ENCODE data around the gene MTMR6. TPM values are rescaled to one million over a fixed set of nuclear protein-coding genes. Genes with fewer than 3 reads are reported as not detected.

Gene MTMR6
- polyA plus RNA-seq, 1 donor from 2014 or later: 45.4 TPM

DNA sequence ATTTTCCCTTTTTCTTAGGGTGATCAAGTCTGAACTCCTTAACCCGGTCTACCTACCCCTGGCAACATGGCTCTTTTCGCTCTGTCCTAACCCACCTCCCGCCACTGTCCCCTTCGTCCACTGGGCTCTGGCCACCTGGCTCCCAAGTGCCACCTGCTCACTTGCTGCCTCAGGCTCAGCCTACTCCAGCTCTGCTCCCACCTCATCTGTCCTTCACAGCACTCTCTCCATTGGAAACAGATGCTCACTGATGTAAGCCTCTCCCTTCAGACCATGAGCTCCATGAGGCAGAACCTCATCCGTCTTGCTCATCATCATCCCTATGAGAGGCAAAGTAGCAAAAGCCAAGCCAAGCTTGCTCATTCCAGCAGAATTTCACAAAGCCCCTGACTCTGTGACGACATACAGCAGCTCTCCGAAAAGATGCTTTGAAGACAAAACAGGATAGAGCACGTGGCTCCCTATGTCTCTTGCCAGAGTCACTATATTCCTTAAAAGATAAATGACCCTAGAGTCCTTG lies 79.9 kb downstream of the MTMR6 start:
- Histone ChIP-seq H4K20me1 (ENCODE audit: insufficient read depth) (no peaks in the 10 kb centered on the region), H3F3A (ENCODE audit: insufficient read depth, low read length, poor library complexity, severe bottlenecking) (no peaks in the 10 kb centered on the region), H3K27me3 (ENCODE audit: insufficient read depth, low read depth, low read length) (no peaks in the 10 kb centered on the region), H2AFZ (ENCODE audit: low read depth, low read length) (no peak overlapping the region), H3K4me3 (ENCODE audit: low read length) (no peak overlapping the region), H3K9me2 (ENCODE audit: insufficient read depth, low read length) (no peaks in the 10 kb centered on the region), H3K27ac (ENCODE audit: low read length) (no peak overlapping the region), H3K9me3 (ENCODE audit: low read length) (no peaks in the 10 kb centered on the region), H3K36me3 (ENCODE audit: insufficient read depth, low read length) (no peaks in the 10 kb centered on the region), H3K4me2 (ENCODE audit: low read length) (no peak overlapping the region), H3K79me2 (replicated peaks; ENCODE audit: insufficient read depth, low read length) (no peaks in the 10 kb centered on the region), H3K9ac (ENCODE audit: low read length) (no peak overlapping the region)
- TF ChIP-seq RAD21 (conservative IDR thresholded peaks at IDR 0.05): no peak
- TF ChIP-seq EZH2 (IDR thresholded peaks at IDR 0.05; ENCODE audit: borderline replicate concordance, insufficient read depth, low read length, poor library complexity, severe bottlenecking): no peak
- no peak for TF ChIP-seq TAF1 (IDR thresholded peaks at IDR 0.05; ENCODE audit: low read depth)
- no peak for TF ChIP-seq POLR2AphosphoS5 (IDR thresholded peaks at IDR 0.05)
- TF ChIP-seq MXI1 (conservative IDR thresholded peaks at IDR 0.05; ENCODE audit: poor library complexity, severe bottlenecking): no peak
- TF ChIP-seq EP300 (conservative IDR thresholded peaks at IDR 0.05; ENCODE audit: poor library complexity, severe bottlenecking): no peak
- TF ChIP-seq, protein P1, sequence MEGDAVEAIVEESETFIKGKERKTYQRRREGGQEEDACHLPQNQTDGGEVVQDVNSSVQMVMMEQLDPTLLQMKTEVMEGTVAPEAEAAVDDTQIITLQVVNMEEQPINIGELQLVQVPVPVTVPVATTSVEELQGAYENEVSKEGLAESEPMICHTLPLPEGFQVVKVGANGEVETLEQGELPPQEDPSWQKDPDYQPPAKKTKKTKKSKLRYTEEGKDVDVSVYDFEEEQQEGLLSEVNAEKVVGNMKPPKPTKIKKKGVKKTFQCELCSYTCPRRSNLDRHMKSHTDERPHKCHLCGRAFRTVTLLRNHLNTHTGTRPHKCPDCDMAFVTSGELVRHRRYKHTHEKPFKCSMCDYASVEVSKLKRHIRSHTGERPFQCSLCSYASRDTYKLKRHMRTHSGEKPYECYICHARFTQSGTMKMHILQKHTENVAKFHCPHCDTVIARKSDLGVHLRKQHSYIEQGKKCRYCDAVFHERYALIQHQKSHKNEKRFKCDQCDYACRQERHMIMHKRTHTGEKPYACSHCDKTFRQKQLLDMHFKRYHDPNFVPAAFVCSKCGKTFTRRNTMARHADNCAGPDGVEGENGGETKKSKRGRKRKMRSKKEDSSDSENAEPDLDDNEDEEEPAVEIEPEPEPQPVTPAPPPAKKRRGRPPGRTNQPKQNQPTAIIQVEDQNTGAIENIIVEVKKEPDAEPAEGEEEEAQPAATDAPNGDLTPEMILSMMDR (IDR thresholded peaks at IDR 0.05; ENCODE audit: poor library complexity, severe bottlenecking): no peak
- TF ChIP-seq, protein P2, sequence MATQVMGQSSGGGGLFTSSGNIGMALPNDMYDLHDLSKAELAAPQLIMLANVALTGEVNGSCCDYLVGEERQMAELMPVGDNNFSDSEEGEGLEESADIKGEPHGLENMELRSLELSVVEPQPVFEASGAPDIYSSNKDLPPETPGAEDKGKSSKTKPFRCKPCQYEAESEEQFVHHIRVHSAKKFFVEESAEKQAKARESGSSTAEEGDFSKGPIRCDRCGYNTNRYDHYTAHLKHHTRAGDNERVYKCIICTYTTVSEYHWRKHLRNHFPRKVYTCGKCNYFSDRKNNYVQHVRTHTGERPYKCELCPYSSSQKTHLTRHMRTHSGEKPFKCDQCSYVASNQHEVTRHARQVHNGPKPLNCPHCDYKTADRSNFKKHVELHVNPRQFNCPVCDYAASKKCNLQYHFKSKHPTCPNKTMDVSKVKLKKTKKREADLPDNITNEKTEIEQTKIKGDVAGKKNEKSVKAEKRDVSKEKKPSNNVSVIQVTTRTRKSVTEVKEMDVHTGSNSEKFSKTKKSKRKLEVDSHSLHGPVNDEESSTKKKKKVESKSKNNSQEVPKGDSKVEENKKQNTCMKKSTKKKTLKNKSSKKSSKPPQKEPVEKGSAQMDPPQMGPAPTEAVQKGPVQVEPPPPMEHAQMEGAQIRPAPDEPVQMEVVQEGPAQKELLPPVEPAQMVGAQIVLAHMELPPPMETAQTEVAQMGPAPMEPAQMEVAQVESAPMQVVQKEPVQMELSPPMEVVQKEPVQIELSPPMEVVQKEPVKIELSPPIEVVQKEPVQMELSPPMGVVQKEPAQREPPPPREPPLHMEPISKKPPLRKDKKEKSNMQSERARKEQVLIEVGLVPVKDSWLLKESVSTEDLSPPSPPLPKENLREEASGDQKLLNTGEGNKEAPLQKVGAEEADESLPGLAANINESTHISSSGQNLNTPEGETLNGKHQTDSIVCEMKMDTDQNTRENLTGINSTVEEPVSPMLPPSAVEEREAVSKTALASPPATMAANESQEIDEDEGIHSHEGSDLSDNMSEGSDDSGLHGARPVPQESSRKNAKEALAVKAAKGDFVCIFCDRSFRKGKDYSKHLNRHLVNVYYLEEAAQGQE (IDR thresholded peaks at IDR 0.05; ENCODE audit: borderline replicate concordance): no peak
- no peak for TF ChIP-seq SMC3 (conservative IDR thresholded peaks at IDR 0.05; ENCODE audit: poor library complexity)

DNA sequence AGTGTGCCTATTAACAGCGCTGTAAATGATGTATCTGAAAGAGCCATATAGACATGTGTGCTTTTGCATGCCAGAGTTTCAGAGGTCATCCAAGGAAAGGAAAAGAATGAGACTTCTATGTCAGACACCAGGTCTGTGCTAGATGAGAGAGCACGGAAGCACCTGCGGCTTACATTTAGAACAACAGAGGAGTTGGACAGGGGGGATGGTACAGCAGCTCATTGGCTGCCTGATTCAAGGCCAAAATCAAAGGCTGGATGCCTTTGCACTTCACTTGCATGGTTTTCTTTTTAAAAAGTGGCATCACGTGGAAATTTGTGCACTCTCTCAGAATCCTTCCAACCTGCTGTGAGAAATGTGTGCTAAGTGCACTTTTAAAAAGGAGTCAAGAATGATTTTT lies 82.4 kb downstream of the MTMR6 start:
- Histone ChIP-seq H3K79me2 (replicated peaks; ENCODE audit: insufficient read depth, low read length) (no peaks in the 10 kb centered on the region), H2AFZ (ENCODE audit: low read depth, low read length) (no peak overlapping the region), H3F3A (ENCODE audit: insufficient read depth, low read length, poor library complexity, severe bottlenecking) (no peaks in the 10 kb centered on the region), H4K20me1 (ENCODE audit: insufficient read depth) (no peaks in the 10 kb centered on the region), H3K9ac (ENCODE audit: low read length) (no peak overlapping the region), H3K27me3 (ENCODE audit: insufficient read depth, low read depth, low read length) (no peaks in the 10 kb centered on the region), H3K4me2 (ENCODE audit: low read length) (no peak overlapping the region), H3K9me3 (ENCODE audit: low read length) (no peaks in the 10 kb centered on the region), H3K36me3 (ENCODE audit: insufficient read depth, low read length) (no peaks in the 10 kb centered on the region), H3K27ac (ENCODE audit: low read length) (no peak overlapping the region), H3K9me2 (ENCODE audit: insufficient read depth, low read length) (no peaks in the 10 kb centered on the region), H3K4me3 (ENCODE audit: low read length) (no peak overlapping the region)
- TF ChIP-seq TAF1 (IDR thresholded peaks at IDR 0.05; ENCODE audit: low read depth): no peak
- TF ChIP-seq POLR2AphosphoS5 (IDR thresholded peaks at IDR 0.05): no peak
- TF ChIP-seq RAD21 (conservative IDR thresholded peaks at IDR 0.05): no peak
- TF ChIP-seq EP300 (conservative IDR thresholded peaks at IDR 0.05; ENCODE audit: poor library complexity, severe bottlenecking): no peak
- TF ChIP-seq, protein P1 (IDR thresholded peaks at IDR 0.05; ENCODE audit: poor library complexity, severe bottlenecking): no peak
- no peak for TF ChIP-seq SMC3 (conservative IDR thresholded peaks at IDR 0.05; ENCODE audit: poor library complexity)
- no peak for TF ChIP-seq EZH2 (IDR thresholded peaks at IDR 0.05; ENCODE audit: borderline replicate concordance, insufficient read depth, low read length, poor library complexity, severe bottlenecking)
- TF ChIP-seq MXI1 (conservative IDR thresholded peaks at IDR 0.05; ENCODE audit: poor library complexity, severe bottlenecking): no peak
- TF ChIP-seq, protein P2 (IDR thresholded peaks at IDR 0.05; ENCODE audit: borderline replicate concordance): no peak
